Mesenchymal stem cell (in vitro differentiated cells and primary cell): ENCODE data around the gene PDE12. TPM values are rescaled to one million over a fixed set of nuclear protein-coding genes. Genes with fewer than 3 reads are reported as not detected.

Source experiments
- DNase-seq: peaks from one replicate; pipeline ENCODE4 v3.0.0-alpha.2; 2013
- H2AFZ ChIP-seq: one replicate; pipeline ENCODE4 v1.6.1; 2013; ENCODE audit warnings: low read depth, mild to moderate bottlenecking, control low read depth, inconsistent platforms, low read length, moderate library complexity
- H2AK5ac ChIP-seq: 2 replicates; pipeline ENCODE4 v1.6.1; 2013; ENCODE audit warnings: low read length, moderate library complexity, mild to moderate bottlenecking, inconsistent platforms; ENCODE audit not compliant: severe bottlenecking
- H2BK120ac ChIP-seq: one replicate; pipeline ENCODE4 v1.6.1; 2013; ENCODE audit warnings: low read depth, mild to moderate bottlenecking, inconsistent platforms, low read length, moderate library complexity
- H2BK12ac ChIP-seq, 2 experiments: one replicate each; pipeline ENCODE4 v1.6.1; 2013; ENCODE audit warnings: inconsistent platforms in 2 of 2, low read length in 2 of 2, mild to moderate bottlenecking in 2 of 2, moderate library complexity in 2 of 2, control low read depth in 1 of 2
- H2BK15ac ChIP-seq: one replicate; pipeline ENCODE4 v1.6.1; 2013; ENCODE audit warnings: mild to moderate bottlenecking, low read depth, inconsistent platforms; ENCODE audit not compliant: poor library complexity, severe bottlenecking
- H2BK5ac ChIP-seq: 2 replicates; pipeline ENCODE4 v1.6.1; 2013; ENCODE audit warnings: low read depth, mild to moderate bottlenecking, low read length, control low read depth, inconsistent platforms; ENCODE audit not compliant: poor library complexity, severe bottlenecking
- H3K14ac ChIP-seq, 2 experiments: one replicate each; pipeline ENCODE4 v1.6.1; 2013; ENCODE audit warnings: inconsistent platforms in 2 of 2, low read length in 2 of 2, control low read depth in 1 of 2, mild to moderate bottlenecking in 1 of 2, moderate library complexity in 1 of 2
- H3K18ac ChIP-seq, 2 experiments: one replicate each; pipeline ENCODE4 v1.6.1; 2013; ENCODE audit warnings: inconsistent platforms in 2 of 2, low read length in 2 of 2, control low read depth in 1 of 2, low read depth in 1 of 2, mild to moderate bottlenecking in 1 of 2
- H3K23ac ChIP-seq, 2 experiments: one replicate each; pipeline ENCODE4 v1.6.1; 2013; ENCODE audit warnings: inconsistent platforms in 2 of 2, low read length in 2 of 2, mild to moderate bottlenecking in 2 of 2, moderate library complexity in 2 of 2, control low read depth in 1 of 2
- H3K27ac ChIP-seq: 2 replicates; pipeline ENCODE4 v1.5.1; 2013; ENCODE audit warnings: mild to moderate bottlenecking, moderate library complexity, low read length, control low read depth, inconsistent platforms; ENCODE audit not compliant: poor library complexity, severe bottlenecking
- H3K27me3 ChIP-seq, 2 experiments: 2 replicates each; pipeline versions ENCODE4 v1.6.1 to v1.7.0; 2013; ENCODE audit warnings: low read length in 2 of 2, mild to moderate bottlenecking in 2 of 2, moderate library complexity in 2 of 2, control low read depth in 1 of 2, inconsistent platforms in 1 of 2; ENCODE audit not compliant: control insufficient read depth in 1 of 2, insufficient read depth in 1 of 2
- H3K36me3 ChIP-seq, 2 experiments: 2 replicates each; pipeline versions ENCODE4 v1.6.1 to v1.7.0; 2013; ENCODE audit warnings: low read length in 2 of 2, control low read depth in 1 of 2, inconsistent platforms in 1 of 2, low read depth in 1 of 2, mild to moderate bottlenecking in 1 of 2; ENCODE audit not compliant: insufficient read depth in 2 of 2, control insufficient read depth in 1 of 2
- H3K4ac ChIP-seq, 2 experiments: one replicate each; pipeline ENCODE4 v1.6.1; 2013; ENCODE audit warnings: inconsistent platforms in 2 of 2, low read length in 2 of 2, mild to moderate bottlenecking in 2 of 2, moderate library complexity in 2 of 2, control low read depth in 1 of 2, low read depth in 1 of 2
- H3K4me1 ChIP-seq: 2 replicates; pipeline ENCODE4 v1.6.1; 2013; ENCODE audit warnings: low read depth, low read length, control low read depth; ENCODE audit not compliant: control insufficient read depth, insufficient read depth
- H3K4me2 ChIP-seq: 2 replicates; pipeline ENCODE4 v1.6.1; 2013; ENCODE audit warnings: low read length, mild to moderate bottlenecking, inconsistent platforms; ENCODE audit not compliant: poor library complexity, severe bottlenecking
- H3K4me3 ChIP-seq, 2 experiments: 2 replicates each; pipeline versions ENCODE4 v1.5.1 to v1.7.0; 2013; ENCODE audit warnings: low read length in 2 of 2, mild to moderate bottlenecking in 2 of 2, control low read depth in 1 of 2, low read depth in 1 of 2; ENCODE audit not compliant: insufficient read depth in 1 of 2
- H3K79me1 ChIP-seq: replicated peaks from 2 replicates; pipeline ENCODE4 v1.6.1; 2013; ENCODE audit warnings: mild to moderate bottlenecking, control low read depth, low read length, inconsistent platforms; ENCODE audit not compliant: poor library complexity, severe bottlenecking
- H3K9ac ChIP-seq: 2 replicates; pipeline ENCODE4 v1.7.0; 2013; ENCODE audit warnings: mild to moderate bottlenecking, low read length, moderate library complexity
- H3K9me3 ChIP-seq: 2 replicates; pipeline ENCODE4 v1.7.0; 2013; ENCODE audit warnings: mild to moderate bottlenecking, low read length; ENCODE audit not compliant: control insufficient read depth
- H4K8ac ChIP-seq: one replicate; pipeline ENCODE4 v1.6.1; 2013; ENCODE audit warnings: inconsistent platforms, mild to moderate bottlenecking, low read length, moderate library complexity
- H4K91ac ChIP-seq: one replicate; pipeline ENCODE4 v1.6.1; 2013; ENCODE audit warnings: mild to moderate bottlenecking, low read length, inconsistent platforms
- WGBS: methylation state at CpG from one replicate; pipeline ENCODE4 v1.1.7; 2013; ENCODE audit warnings: mixed read lengths; 5-methylcytosine and 5-hydroxymethylcytosine counted together
- small RNA-seq: library from polyadenylated mRNA; stranded (forward); fragments of <200 nt; extraction: miRNeasy Mini kit (QIAGEN cat#:217004); gene quantifications from one replicate; pipeline ENCODE3, GENCODE V24; 2013; ENCODE audit warnings: low read depth

PDE12 gene

DNA sequence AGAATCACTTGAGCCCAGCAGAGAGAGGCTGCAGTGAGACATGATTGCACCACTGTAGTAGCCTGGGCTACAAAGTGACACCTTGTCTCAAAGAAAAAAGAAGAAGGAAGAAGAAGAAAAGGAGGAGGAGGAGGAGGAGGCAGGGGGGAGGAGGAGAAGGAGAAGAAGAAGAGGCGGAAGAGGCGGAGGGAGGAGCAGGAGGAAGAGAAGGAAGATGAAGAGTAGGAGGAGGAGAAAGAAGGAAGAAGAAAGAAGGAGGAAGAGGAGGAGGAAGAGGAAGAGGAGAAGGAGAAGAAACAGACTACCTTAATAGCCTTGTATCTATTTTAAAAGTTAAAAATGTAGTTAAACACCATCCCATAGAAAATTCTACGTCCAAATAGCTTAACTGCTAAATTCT, 60.2 kb downstream of the PDE12 start:
- no peak overlapping the region for H4K91ac ChIP-seq
- no peak overlapping the region for H4K8ac ChIP-seq
- 95% methylated on average over 2 of the region's 3 CpGs for WGBS
- no peak overlapping the region for H3K9ac ChIP-seq
- H3K4me1 ChIP-seq: no peaks in the 10 kb centered on the region
- H2BK5ac ChIP-seq: no peak overlapping the region
- no peak overlapping the region for H2AFZ ChIP-seq
- H2BK120ac ChIP-seq: no peak overlapping the region
- no peaks in the 10 kb centered on the region for H3K27me3 ChIP-seq
- no peak for DNase-seq
- H3K4me3 ChIP-seq: no peak overlapping the region
- peaks cover 0 to 3% of the 10 kb centered on the region in 2 experiments for H3K36me3 ChIP-seq
- no peak overlapping the region for H3K4me2 ChIP-seq
- H3K18ac ChIP-seq: no peak overlapping the region
- H2BK15ac ChIP-seq: no peak overlapping the region
- H3K23ac ChIP-seq: no peak overlapping the region
- no peak overlapping the region for H3K27ac ChIP-seq
- no peaks in the 10 kb centered on the region for H3K9me3 ChIP-seq
- no peak overlapping the region for H3K4ac ChIP-seq
- no peaks in the 10 kb centered on the region for H3K79me1 ChIP-seq
- H3K14ac ChIP-seq: no peak overlapping the region
- no peak overlapping the region for H2BK12ac ChIP-seq
- H2AK5ac ChIP-seq: no peak overlapping the region

Small RNAs within 50 kb of the gene (small RNA-seq; reads per million reads assigned to genes)
- not detected for gene RNU6-108P
- not detected for gene RNU6-1181P
- not detected for gene RNU6-483P
